Immature natural killer cell (primary cell): ENCODE measurements around the gene NANS. TPM values are rescaled to one million over a fixed set of nuclear protein-coding genes. Genes with fewer than 3 reads are reported as not detected.
A peak's percentile ranks its signal among the peaks of the same experiment; 100 is the strongest.
"Not testable (repeated sequence)": the region's sequence is repeated elsewhere in the genome, so short reads cannot be mapped to it uniquely, and the experiment has no call there.

Experiments
- DNase-seq, 3 donors: peaks; one replicate each; pipeline ENCODE4 v3.0.0; 2022; ENCODE audit warnings: mixed read lengths in 1 of 3
- H3K27ac Mint-ChIP-seq, 6 donors: one replicate each; pipeline ENCODE4 v1.8.0; 2020; ENCODE audit warnings: mixed read lengths in 6 of 6, mild to moderate bottlenecking in 5 of 6, inconsistent platforms in 4 of 6, moderate library complexity in 3 of 6
- H3K27me3 Mint-ChIP-seq, 3 donors: one replicate each; pipeline ENCODE4 v1.8.0; 2020 to 2021; ENCODE audit warnings: low read depth in 3 of 3, mild to moderate bottlenecking in 3 of 3, mixed read lengths in 3 of 3, moderate library complexity in 3 of 3, inconsistent platforms in 1 of 3
- H3K36me3 Mint-ChIP-seq, 3 donors: one replicate each; pipeline ENCODE4 v1.8.0; 2020; ENCODE audit warnings: mixed read lengths in 3 of 3, inconsistent platforms in 2 of 3, mild to moderate bottlenecking in 2 of 3
- H3K4me1 Mint-ChIP-seq, 2 donors: one replicate each; pipeline ENCODE4 v1.8.0; 2020; ENCODE audit warnings: inconsistent platforms in 2 of 2, mild to moderate bottlenecking in 2 of 2, mixed read lengths in 2 of 2, moderate library complexity in 1 of 2
- H3K4me3 Mint-ChIP-seq, 5 donors: one replicate each; pipeline ENCODE4 v1.8.0; 2020; ENCODE audit warnings: mild to moderate bottlenecking in 5 of 5, mixed read lengths in 5 of 5, inconsistent platforms in 3 of 5, moderate library complexity in 3 of 5
- H3K9me3 Mint-ChIP-seq, 6 donors: one replicate each; pipeline ENCODE4 v1.8.0; 2020; ENCODE audit warnings: mild to moderate bottlenecking in 6 of 6, mixed read lengths in 6 of 6, inconsistent platforms in 4 of 6, moderate library complexity in 3 of 6
- polyA plus RNA-seq, 3 donors: library from polyadenylated mRNA; unstranded; fragments of 300-500 nt; fragmentation: Illumina TruSeq; gene quantifications; one replicate each; pipeline ENCODE4 v1.2.3, GENCODE V29; 2021

The NANS gene
- polyA plus RNA-seq, 3 donors from 2014 or later: 21.5 to 41.8 (median 34.1) TPM

GRCh38 chr9:98100456-98100855, 43.9 kb downstream of the NANS start:
- DNase-seq: no peak
- H3K4me3 Mint-ChIP-seq: peak overlapping the region; percentile 31 to 70 (median 45)
- no peaks in the 10 kb centered on the region for H3K9me3 Mint-ChIP-seq
- peaks cover 17 to 23% (median 20%) of the 10 kb centered on the region in 3 donors for H3K36me3 Mint-ChIP-seq
- H3K27ac Mint-ChIP-seq: peak overlapping the region; percentile 87 to 99 (median 96)
- peaks cover 75 to 83% of the 10 kb centered on the region in 2 donors for H3K4me1 Mint-ChIP-seq
- H3K27me3 Mint-ChIP-seq: peaks cover 6 to 8% (median 7%) of the 10 kb centered on the region in 3 donors

- H3K4me3 Mint-ChIP-seq: peak overlapping the region; percentile 26 to 80 (median 78)
- peak overlapping the region; percentile 87 to 99 (median 96) for H3K27ac Mint-ChIP-seq
- H3K4me1 Mint-ChIP-seq: peaks cover 85 to 91% of the 10 kb centered on the region in 2 donors
- H3K9me3 Mint-ChIP-seq: no peaks in the 10 kb centered on the region
- peaks cover 6 to 8% (median 7%) of the 10 kb centered on the region in 3 donors for H3K27me3 Mint-ChIP-seq
- no peak for DNase-seq
- H3K36me3 Mint-ChIP-seq: peaks cover 17 to 25% (median 23%) of the 10 kb centered on the region in 3 donors
Observed at GRCh38 chr9:98101416-98101815, 44.9 kb downstream of the NANS start.

GRCh38 chr9:98101868-98102273, 45.3 kb downstream of the NANS start:
- peak; percentile 89 to 92 (median 90) for DNase-seq
- H3K27me3 Mint-ChIP-seq: peaks cover 2 to 8% (median 7%) of the 10 kb centered on the region in 3 donors
- H3K4me3 Mint-ChIP-seq: peak overlapping the region; percentile 73 to 80 (median 78)
- peaks cover 19 to 20% (median 20%) of the 10 kb centered on the region in 3 donors for H3K36me3 Mint-ChIP-seq
- H3K27ac Mint-ChIP-seq: peak overlapping the region; percentile 87 to 99 (median 96)
- no peaks in the 10 kb centered on the region for H3K9me3 Mint-ChIP-seq
- H3K4me1 Mint-ChIP-seq: peaks cover 86 to 91% of the 10 kb centered on the region in 2 donors

GRCh38 chr9:98104445-98104881, 47.9 kb downstream of the NANS start:
- peaks cover 6 to 13% (median 7%) of the 10 kb centered on the region in 3 donors for H3K27me3 Mint-ChIP-seq
- DNase-seq: peak in 2 of 3 donors; percentile 25 to 38
- peaks cover 13 to 23% (median 19%) of the 10 kb centered on the region in 3 donors for H3K36me3 Mint-ChIP-seq
- H3K9me3 Mint-ChIP-seq: no peaks in the 10 kb centered on the region
- peak overlapping the region; percentile 44 to 74 (median 69) for H3K4me3 Mint-ChIP-seq
- H3K27ac Mint-ChIP-seq: peak overlapping the region; percentile 87 to 97 (median 93)
- peaks cover 97 to 100% of the 10 kb centered on the region in 2 donors for H3K4me1 Mint-ChIP-seq

GRCh38 chr9:98105006-98105405, 48.5 kb downstream of the NANS start:
- Mint-ChIP-seq H3K4me3 (peak overlapping the region in 1 of 5 donors; percentile 69), H3K27ac (peak overlapping the region; percentile 87 to 99 (median 94)), H3K36me3 (peaks cover 18 to 28% (median 21%) of the 10 kb centered on the region in 3 donors), H3K4me1 (peaks cover 96 to 100% of the 10 kb centered on the region in 2 donors), H3K9me3 (no peaks in the 10 kb centered on the region), H3K27me3 (peaks cover 6 to 13% (median 7%) of the 10 kb centered on the region in 3 donors)
- no peak for DNase-seq

DNA sequence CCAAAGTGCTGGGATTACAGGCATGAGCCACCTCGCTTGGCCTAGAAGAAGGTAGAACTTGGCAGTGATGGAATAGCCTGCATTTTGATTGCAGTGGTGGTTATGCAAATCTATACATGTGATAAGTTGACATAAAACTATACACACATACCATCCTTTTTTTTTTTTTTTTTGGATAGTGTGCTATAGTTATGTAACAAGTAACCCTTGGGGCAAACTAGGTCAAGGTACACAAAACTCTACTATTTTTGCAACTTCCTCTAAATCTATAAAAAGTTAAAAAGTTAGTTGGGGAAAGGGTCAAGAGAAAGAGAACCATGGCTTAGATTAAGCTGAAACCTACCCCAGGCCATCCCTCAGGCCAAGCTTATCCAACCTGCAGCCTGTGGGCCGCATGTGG, 51.4 kb downstream of the NANS start:
- no peak for DNase-seq
- Mint-ChIP-seq H3K4me1 (peaks cover 79 to 89% of the 10 kb centered on the region in 2 donors), H3K9me3 (no peaks in the 10 kb centered on the region), H3K27me3 (peaks cover 0 to 8% (median 3%) of the 10 kb centered on the region in 3 donors), H3K4me3 (peak overlapping the region; percentile 33 to 80 (median 55)), H3K36me3 (peaks cover 29 to 37% (median 33%) of the 10 kb centered on the region in 3 donors), H3K27ac (peak overlapping the region; percentile 87 to 99 (median 98))

- peak overlapping the region; percentile 33 to 80 (median 79) for H3K4me3 Mint-ChIP-seq
- H3K27ac Mint-ChIP-seq: peak overlapping the region; percentile 87 to 99 (median 98)
- H3K36me3 Mint-ChIP-seq: peaks cover 29 to 37% (median 33%) of the 10 kb centered on the region in 3 donors
- DNase-seq: peak; percentile 71 to 77 (median 74)
- H3K9me3 Mint-ChIP-seq: no peaks in the 10 kb centered on the region
- H3K4me1 Mint-ChIP-seq: peaks cover 73 to 83% of the 10 kb centered on the region in 2 donors
- peaks cover 0 to 8% (median 3%) of the 10 kb centered on the region in 3 donors for H3K27me3 Mint-ChIP-seq
Observed at GRCh38 chr9:98108531-98109031, 52.0 kb downstream of the NANS start.

- Mint-ChIP-seq H3K36me3 (peaks cover 29 to 37% (median 33%) of the 10 kb centered on the region in 3 donors), H3K4me3 (peak overlapping the region in 3 of 5 donors; percentile 18 to 79 (median 18)), H3K9me3 (no peaks in the 10 kb centered on the region), H3K27me3 (peaks cover 0 to 8% (median 3%) of the 10 kb centered on the region in 3 donors), H3K27ac (peak overlapping the region; percentile 87 to 99 (median 98)), H3K4me1 (peaks cover 68 to 78% of the 10 kb centered on the region in 2 donors)
- no peak for DNase-seq
Observed at GRCh38 chr9:98109052-98109451, 52.5 kb downstream of the NANS start.

GRCh38 chr9:98117097-98117496, 60.6 kb downstream of the NANS start:
- not testable (repeated sequence) for H3K36me3 Mint-ChIP-seq, H3K27me3 Mint-ChIP-seq, DNase-seq, H3K9me3 Mint-ChIP-seq
- Mint-ChIP-seq H3K4me3 (peak overlapping the region in 3 of 5 donors; percentile 10 to 35 (median 30)), H3K4me1 (peaks cover 42 to 51% of the 10 kb centered on the region in 2 donors), H3K27ac (peak overlapping the region; percentile 81 to 99 (median 96))

- Mint-ChIP-seq H3K27ac (peak overlapping the region; percentile 95 to 99 (median 97)), H3K4me1 (peaks cover 41 to 47% of the 10 kb centered on the region in 2 donors), H3K36me3 (peaks cover 0 to 8% (median 4%) of the 10 kb centered on the region in 3 donors), H3K4me3 (peak overlapping the region; percentile 88 to 96 (median 92)), H3K9me3 (no peaks in the 10 kb centered on the region), H3K27me3 (peaks cover 0 to 7% (median 5%) of the 10 kb centered on the region in 3 donors)
- peak; percentile 38 to 57 (median 47) for DNase-seq
Observed at GRCh38 chr9:98117984-98118639, 61.6 kb downstream of the NANS start.

DNA sequence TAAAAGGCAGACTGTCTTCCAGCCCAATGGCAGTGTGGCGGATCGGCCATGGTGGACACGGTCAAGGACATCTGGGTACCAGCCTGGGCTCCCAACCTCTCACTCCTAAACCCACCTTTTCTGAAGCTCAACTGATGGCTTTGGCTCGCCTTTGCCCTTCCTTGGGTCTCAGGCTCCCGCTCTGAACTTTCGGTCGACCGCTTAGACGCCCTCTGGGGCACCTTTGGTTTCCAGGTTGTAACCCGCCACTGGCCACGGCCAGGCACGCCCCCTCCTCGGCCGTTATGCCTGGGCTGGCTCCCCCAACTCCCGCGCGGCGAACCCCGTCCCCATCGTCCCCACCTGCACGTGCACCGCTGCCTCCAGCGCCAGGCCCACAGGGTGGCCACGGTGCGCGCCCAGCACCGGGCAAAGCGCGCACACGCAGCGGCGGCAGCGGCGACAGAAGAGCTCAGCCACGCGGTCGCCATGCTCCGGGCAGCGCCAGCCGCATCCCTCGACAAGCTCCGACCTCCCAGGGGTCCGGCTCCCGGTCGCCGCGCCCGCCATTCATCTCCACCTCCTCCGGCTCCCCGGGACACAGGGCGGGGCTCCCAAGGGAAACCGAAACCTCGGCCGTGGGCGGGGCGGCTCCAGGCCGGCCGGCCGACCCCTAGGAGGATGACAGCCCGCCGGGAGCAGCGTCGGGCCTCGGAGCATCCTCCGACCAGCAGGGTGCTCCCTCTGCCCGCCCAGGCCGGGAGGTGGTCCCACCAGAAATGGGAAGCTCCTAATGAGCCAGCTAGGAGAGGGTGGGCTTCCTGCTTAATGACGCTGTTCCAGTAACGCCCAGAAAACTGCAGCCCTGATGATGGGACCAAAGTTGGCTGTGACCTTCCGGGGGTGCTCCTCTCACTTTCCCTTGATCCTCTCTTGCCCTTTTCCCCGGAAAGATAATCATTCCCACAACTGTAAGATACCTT, 62.4 kb downstream of the NANS start, which contains the start of gene TRIM14:
Gene TRIM14, minus strand, starts transcription at position 583 of the 962 bp plus-strand sequence. Its CDS starts 34 bp downstream, at position 549.
- Mint-ChIP-seq H3K4me1 (peaks cover 41 to 47% of the 10 kb centered on the region in 2 donors), H3K4me3 (peak within 1 kb of the TSS; percentile 88 to 96 (median 92)), H3K36me3 (peaks cover 0 to 8% (median 4%) of the 10 kb centered on the region in 3 donors), H3K27me3 (peaks cover 2 to 7% (median 5%) of the 10 kb centered on the region in 3 donors), H3K27ac (peak within 1 kb of the TSS; percentile 95 to 99 (median 97)), H3K9me3 (no peaks in the 10 kb centered on the region)
- DNase-seq: peak; percentile 61 to 68 (median 62)

GRCh38 chr9:98120476-98120875, 63.9 kb downstream of the NANS start:
- Mint-ChIP-seq H3K4me1 (peaks cover 40 to 47% of the 10 kb centered on the region in 2 donors), H3K9me3 (no peaks in the 10 kb centered on the region), H3K27ac (peak overlapping the region; percentile 61 to 98 (median 78)), H3K36me3 (peaks cover 0 to 10% (median 4%) of the 10 kb centered on the region in 3 donors), H3K4me3 (peak overlapping the region; percentile 65 to 92 (median 88)), H3K27me3 (peaks cover 2 to 7% (median 5%) of the 10 kb centered on the region in 3 donors)
- DNase-seq: no peak

GRCh38 chr9:98121058-98121457, 64.5 kb downstream of the NANS start:
- Mint-ChIP-seq H3K9me3 (no peaks in the 10 kb centered on the region), H3K27me3 (peaks cover 2 to 7% (median 5%) of the 10 kb centered on the region in 3 donors), H3K4me3 (peak overlapping the region; percentile 65 to 92 (median 88)), H3K27ac (peak overlapping the region in 5 of 6 donors; percentile 7 to 98 (median 82)), H3K36me3 (peaks cover 0 to 10% (median 4%) of the 10 kb centered on the region in 3 donors), H3K4me1 (peaks cover 40 to 47% of the 10 kb centered on the region in 2 donors)
- DNase-seq: no peak
